Kidney glomerular epithelial cell (primary cell): ENCODE measurements around the gene L3MBTL3.

ENCODE experiments used
- DNase-seq: peaks from one replicate; lab custom pipeline; 2025; lab: John Stamatoyannopoulos, UW

Gene L3MBTL3

GRCh38 chr6:130183271-130184222, 165.2 kb downstream of the L3MBTL3 start:
- DNase-seq = no peak

- no peak for DNase-seq
Observed at GRCh38 chr6:130185658-130186057, 167.3 kb downstream of the L3MBTL3 start.

- DNase-seq = no peak
Observed at GRCh38 chr6:130187335-130188206, 169.2 kb downstream of the L3MBTL3 start.

- DNase-seq = no peak
Observed at GRCh38 chr6:130188207-130188899, 170.0 kb downstream of the L3MBTL3 start.

- no peak for DNase-seq
Observed at GRCh38 chr6:130189531-130190397, 171.4 kb downstream of the L3MBTL3 start.
